HG02610 (cell line): ENCODE results near the gene RASA2.
"Not testable (repeated sequence)": the region's sequence is repeated elsewhere in the genome, so short reads cannot be mapped to it uniquely, and the experiment has no call there.

Experiments used
- ATAC-seq: cut with Tn5 transposase; IDR thresholded peaks from one replicate; pipeline ENCODE4 v1.9.1; 2021; ENCODE audit warnings: mild to moderate bottlenecking, moderate library complexity; ENCODE audit not compliant: unreplicated experiment

Gene RASA2

GRCh38 chr3:141491081-141491480 is 4.3 kb downstream of the RASA2 start:
- ATAC-seq = no peak

- ATAC-seq = no peak
These were observed 5.1 kb downstream of the RASA2 start for GRCh38 chr3:141491929-141492328.

GRCh38 chr3:141493184-141493583 is 6.4 kb downstream of the RASA2 start:
- ATAC-seq = no peak

GRCh38 chr3:141497589-141497988 is 10.8 kb downstream of the RASA2 start:
- not testable (repeated sequence) for ATAC-seq

- ATAC-seq = peak; percentile 96
These were observed 11.9 kb downstream of the RASA2 start for GRCh38 chr3:141498598-141499223.

GRCh38 chr3:141499284-141499683 is 12.5 kb downstream of the RASA2 start:
- peak; percentile 18 for ATAC-seq

- ATAC-seq = no peak
These were observed 13.1 kb downstream of the RASA2 start for GRCh38 chr3:141499965-141500364.

- no peak for ATAC-seq
These were observed 13.6 kb downstream of the RASA2 start for GRCh38 chr3:141500397-141500796.

- no peak for ATAC-seq
These were observed 18.3 kb downstream of the RASA2 start for GRCh38 chr3:141505166-141505565.

- ATAC-seq = no peak
These were observed 19.2 kb downstream of the RASA2 start for GRCh38 chr3:141506071-141506470.

- ATAC-seq = no peak
These were observed 20.7 kb downstream of the RASA2 start for GRCh38 chr3:141507392-141508066.

GRCh38 chr3:141508067-141508436 is 21.2 kb downstream of the RASA2 start:
- ATAC-seq = no peak

- no peak for ATAC-seq
These were observed 24.5 kb downstream of the RASA2 start for GRCh38 chr3:141511361-141511760.

GRCh38 chr3:141514382-141514781 is 27.6 kb downstream of the RASA2 start:
- ATAC-seq = no peak

- ATAC-seq = no peak
These were observed 32.8 kb downstream of the RASA2 start for GRCh38 chr3:141519587-141519986.

GRCh38 chr3:141521781-141522180 is 35.0 kb downstream of the RASA2 start:
- no peak for ATAC-seq

- no peak for ATAC-seq
These were observed 37.0 kb downstream of the RASA2 start for GRCh38 chr3:141523615-141524375.

GRCh38 chr3:141524988-141525387 is 38.2 kb downstream of the RASA2 start:
- no peak for ATAC-seq

- ATAC-seq = no peak
These were observed 39.0 kb downstream of the RASA2 start for GRCh38 chr3:141525814-141526213.

- ATAC-seq = no peak
These were observed 39.9 kb downstream of the RASA2 start for GRCh38 chr3:141526709-141527108.

- no peak for ATAC-seq
These were observed 42.0 kb downstream of the RASA2 start for GRCh38 chr3:141528800-141529199.

- no peak for ATAC-seq
These were observed 42.4 kb downstream of the RASA2 start for GRCh38 chr3:141529256-141529655.
